HepG2 (cell line): Measurements from ENCODE around the gene LIMCH1. TPM values are rescaled to one million over a fixed set of nuclear protein-coding genes. Genes with fewer than 3 reads are reported as not detected.
A peak's percentile ranks its signal among the peaks of the same experiment; 100 is the strongest.

ENCODE experiments used
- ATAC-seq: fragments of 200-7000 bp; cut with Tn5 transposase; 3 replicates; pipeline ENCODE4 v1.9.1; 2020; ENCODE audit warnings: mild to moderate bottlenecking, moderate library complexity
- BruUV-seq: library from RNA; stranded (reverse); fragments of 400-500 nt; replicated peaks from 2 replicates; lab custom pipeline; 2021; lab: Mats Ljungman, UMichigan
- CTCF ChIA-PET: fragments of 300-600 bp; formaldehyde crosslinking; extraction: SDS; loops from one replicate; lab custom pipeline; 2021; ENCODE audit warnings: low total read pairs, inconsistent platforms, low intra/inter-chr PET ratio; lab: Yijun Ruan, JAX
- POLR2A ChIA-PET: fragments of 350-600 bp; sonication (Branson Sonifier 250); formaldehyde crosslinking; loops from one replicate; lab custom pipeline; 2020; ENCODE audit warnings: antibody characterized with exemption, inconsistent platforms; lab: Yijun Ruan, JAX
- DNase-seq: peaks from one replicate; pipeline ENCODE4 v3.0.0-alpha.2; 2015; ENCODE audit warnings: low spot score
- FAIRE-seq: peaks from 3 replicates; lab custom pipeline; 2011; peaks lifted over from hg19 to GRCh38; lab: Jason Lieb, UNC
- H2AFZ ChIP-seq: one replicate; pipeline ENCODE4 v1.6.1; 2011; ENCODE audit warnings: low read length, inconsistent platforms
- H3K27ac ChIP-seq: fragments of 300-600 bp; 3 replicates; pipeline ENCODE4 v1.8.0; 2011; ENCODE audit warnings: mixed run types, mild to moderate bottlenecking, mixed read lengths, low read length, inconsistent platforms; ENCODE audit not compliant: insufficient read depth; ENCODE audit errors: extremely low read length
- H3K27me3 ChIP-seq, 2 experiments: fragments of 200-600 bp in 1 of 2; 2 replicates in 1 of 2; 3 replicates in 1 of 2; pipeline versions ENCODE4 v1.6.0 to v1.8.0; 2011; ENCODE audit warnings: low read length in 2 of 2, mild to moderate bottlenecking in 2 of 2, moderate library complexity in 2 of 2, inconsistent platforms in 1 of 2; ENCODE audit not compliant: insufficient read depth in 2 of 2, control insufficient read depth in 1 of 2
- H3K36me3 ChIP-seq, 2 experiments: fragments of 200-600 bp in 1 of 2; replicated peaks in 1 of 2; 2 replicates in 1 of 2; 3 replicates in 1 of 2; pipeline versions ENCODE4 v1.5.1 to v1.8.0; 2011; ENCODE audit warnings: low read length in 2 of 2, inconsistent platforms in 1 of 2; ENCODE audit not compliant: insufficient read depth in 2 of 2, control insufficient read depth in 1 of 2
- H3K4me1 ChIP-seq: 2 replicates; pipeline ENCODE4 v1.5.1; 2012; ENCODE audit warnings: low read length, inconsistent platforms; ENCODE audit not compliant: insufficient read depth
- H3K4me2 ChIP-seq: 2 replicates; pipeline ENCODE4 v1.6.0; 2011; ENCODE audit warnings: low read depth, low read length, inconsistent platforms
- H3K4me3 ChIP-seq, 3 experiments: fragments of 200-600 bp in 1 of 3; sonication (generic), shearing (Covaris generic) in 1 of 3; replicated peaks in 1 of 3; 2 replicates each; pipeline ENCODE4 v1.5.1; 2011 to 2016; ENCODE audit warnings: low read length in 3 of 3, inconsistent platforms in 2 of 3, low read depth in 2 of 3, mild to moderate bottlenecking in 2 of 3, control low read depth in 1 of 3, mixed read lengths in 1 of 3; ENCODE audit not compliant: insufficient read depth in 1 of 3
- H3K79me2 ChIP-seq: one replicate; pipeline ENCODE4 v1.6.1; 2011; ENCODE audit warnings: low read length, inconsistent platforms; ENCODE audit not compliant: insufficient read depth
- H3K9ac ChIP-seq: 2 replicates; pipeline ENCODE4 v1.6.0; 2011; ENCODE audit warnings: mild to moderate bottlenecking, low read depth, low read length, inconsistent platforms; ENCODE audit not compliant: insufficient read depth
- H3K9me3 ChIP-seq: 2 replicates; pipeline ENCODE4 v1.5.1; 2012; ENCODE audit warnings: mild to moderate bottlenecking, low read length
- H4K20me1 ChIP-seq: 2 replicates; pipeline ENCODE4 v1.6.0; 2011; ENCODE audit warnings: inconsistent platforms, mild to moderate bottlenecking, low read length, moderate library complexity; ENCODE audit not compliant: insufficient read depth
- BRD4 ChIP-seq: sonication (generic); formaldehyde crosslinking; IDR thresholded peaks from 2 replicates; pipeline ENCODE4 v1.4.0; 2020; ENCODE audit warnings: missing genetic modification reagents
- HNRNPLL ChIP-seq: fragments of 200-400 bp; formaldehyde crosslinking; IDR thresholded peaks from 2 replicates; pipeline ENCODE4 v1.6.1; 2017; ENCODE audit warnings: mild to moderate bottlenecking, low read depth, low read length; ENCODE audit not compliant: poor library complexity, severe bottlenecking
- KLF11 ChIP-seq: IDR thresholded peaks from 2 replicates; pipeline ENCODE4 v1.6.1; 2016; ENCODE audit warnings: missing compliant biosample characterization
- KLF6 ChIP-seq: IDR thresholded peaks from 2 replicates; pipeline ENCODE4 v1.8.0; 2016; ENCODE audit warnings: missing biosample characterization, missing genetic modification reagents
- ZNF329 ChIP-seq: sonication (generic); formaldehyde crosslinking; IDR thresholded peaks from 2 replicates; pipeline ENCODE4 v1.9.0; 2021; ENCODE audit warnings: low read depth, mild to moderate bottlenecking, missing genetic modification reagents
- ZNF343 ChIP-seq: sonication (generic); formaldehyde crosslinking; IDR thresholded peaks from 2 replicates; pipeline ENCODE4 v1.4.0; 2020; ENCODE audit warnings: mild to moderate bottlenecking, missing genetic modification reagents
- ZNF564 ChIP-seq: sonication (generic); formaldehyde crosslinking; IDR thresholded peaks from 2 replicates; pipeline ENCODE4 v1.8.1; 2023; ENCODE audit warnings: mild to moderate bottlenecking, missing genetic modification reagents
- ZSCAN30 ChIP-seq: sonication (generic); formaldehyde crosslinking; IDR thresholded peaks from 2 replicates; pipeline ENCODE4 v1.5.0; 2020; ENCODE audit warnings: mild to moderate bottlenecking, missing genetic modification reagents
- ZSCAN9 ChIP-seq: IDR thresholded peaks from 2 replicates; pipeline ENCODE4 v1.6.1; 2016; ENCODE audit warnings: borderline replicate concordance
- WGBS: methylation state at CpG from one replicate; pipeline ENCODE4 v1.1.6; 2017; ENCODE audit warnings: low lambda C conversion rate; 5-methylcytosine and 5-hydroxymethylcytosine counted together
- in situ Hi-C: cut with HindIII; loops from 2 replicates; pipeline ENCODE4 v1.10.0; 2017; ENCODE audit warnings: low pct_unique_long_range_greater_than_20kb; ENCODE audit not compliant: extremely low pct_ligation_motif_present
- intact Hi-C: fragments of 100-400 bp; cut with micrococcal nuclease; formaldehyde crosslinking; loops from one replicate; pipeline ENCODE4 v1.10.0; 2022; ENCODE audit not compliant: unreplicated experiment
- polyA plus RNA-seq, 8 experiments: library from polyadenylated mRNA; depleted of rRNA in 3 of 8; stranded (reverse) in 7 of 8; unstranded in 1 of 8; fragments of >200 nt; fragmentation: Illumina TruSeq in 4 of 8; extraction: Trizol in 4 of 8; gene quantifications; 2 replicates each; pipeline versions ENCODE4 v1.2.1 to v1.2.3, GENCODE V29; 2011 to 2016; ENCODE audit warnings: low read depth in 4 of 8, missing spikeins in 1 of 8, mixed read lengths in 1 of 8; ENCODE audit not compliant: insufficient read depth in 1 of 8
- total RNA-seq, 5 experiments: library from RNA; depleted of rRNA; stranded (reverse); fragments of >200 nt; fragmentation: Illumina TruSeq; extraction: Trizol; gene quantifications; 2 replicates each; pipeline ENCODE4 v1.2.3, GENCODE V29; 2016; ENCODE audit warnings: low read depth in 1 of 5
- TF ChIP-seq, protein P1 (sequence below): sonication (generic); formaldehyde crosslinking; IDR thresholded peaks from 2 replicates; pipeline ENCODE4 v1.5.0; 2020; ENCODE audit warnings: missing genetic modification reagents
- TF ChIP-seq, protein P2 (sequence below): sonication (generic); formaldehyde crosslinking; IDR thresholded peaks from 2 replicates; pipeline ENCODE4 v1.8.0; 2022; ENCODE audit warnings: missing genetic modification reagents, low read depth, mild to moderate bottlenecking, borderline replicate concordance
- TF ChIP-seq, protein P3 (sequence below): sonication (generic); formaldehyde crosslinking; IDR thresholded peaks from 2 replicates; pipeline ENCODE4 v1.5.0; 2020; ENCODE audit warnings: mild to moderate bottlenecking, missing genetic modification reagents

The LIMCH1 gene
- total and polyA plus RNA-seq, 2 of the 13 experiments (the other 11 are each of a cell fraction or from before 2014, with no cell fraction given): 0.04 TPM; not detected in 1

DNA sequence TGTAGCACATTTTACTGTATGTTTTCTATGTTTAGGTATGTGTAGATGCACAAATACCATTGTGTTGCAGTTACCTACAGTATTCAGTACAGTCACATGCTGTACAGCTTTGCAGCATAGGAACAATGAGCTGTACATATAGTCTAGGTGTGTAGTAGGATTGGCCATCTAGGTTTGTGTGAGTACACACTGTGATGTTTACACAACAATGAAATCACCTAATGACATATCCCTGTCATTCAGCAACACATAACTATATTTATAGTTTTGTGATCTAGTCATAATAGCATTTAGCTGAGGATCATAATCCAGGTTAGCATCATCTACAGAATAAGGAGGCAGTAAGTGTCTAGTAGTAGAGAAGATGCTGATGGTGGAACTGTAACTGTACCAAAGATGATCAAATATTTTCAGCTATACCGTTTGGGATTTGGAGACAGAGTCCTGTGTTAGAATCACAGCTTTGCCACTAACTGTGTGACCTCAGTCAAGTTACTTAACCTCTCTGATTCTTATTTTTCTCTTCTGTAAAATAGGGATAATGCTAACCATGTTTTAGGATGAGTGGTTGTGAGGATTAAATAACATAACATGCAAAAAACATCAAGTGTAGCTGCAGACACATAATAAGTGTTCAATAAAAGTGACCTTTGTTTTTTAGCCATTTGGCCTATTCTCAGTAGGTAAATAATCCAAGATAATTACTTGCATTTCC, 73.3 kb downstream of the LIMCH1 start:
- no peak for TF ChIP-seq HNRNPLL
- TF ChIP-seq, all 625 proteins: peak for 0
- no peak for DNase-seq
- H3K4me2 ChIP-seq: no peak overlapping the region

DNA sequence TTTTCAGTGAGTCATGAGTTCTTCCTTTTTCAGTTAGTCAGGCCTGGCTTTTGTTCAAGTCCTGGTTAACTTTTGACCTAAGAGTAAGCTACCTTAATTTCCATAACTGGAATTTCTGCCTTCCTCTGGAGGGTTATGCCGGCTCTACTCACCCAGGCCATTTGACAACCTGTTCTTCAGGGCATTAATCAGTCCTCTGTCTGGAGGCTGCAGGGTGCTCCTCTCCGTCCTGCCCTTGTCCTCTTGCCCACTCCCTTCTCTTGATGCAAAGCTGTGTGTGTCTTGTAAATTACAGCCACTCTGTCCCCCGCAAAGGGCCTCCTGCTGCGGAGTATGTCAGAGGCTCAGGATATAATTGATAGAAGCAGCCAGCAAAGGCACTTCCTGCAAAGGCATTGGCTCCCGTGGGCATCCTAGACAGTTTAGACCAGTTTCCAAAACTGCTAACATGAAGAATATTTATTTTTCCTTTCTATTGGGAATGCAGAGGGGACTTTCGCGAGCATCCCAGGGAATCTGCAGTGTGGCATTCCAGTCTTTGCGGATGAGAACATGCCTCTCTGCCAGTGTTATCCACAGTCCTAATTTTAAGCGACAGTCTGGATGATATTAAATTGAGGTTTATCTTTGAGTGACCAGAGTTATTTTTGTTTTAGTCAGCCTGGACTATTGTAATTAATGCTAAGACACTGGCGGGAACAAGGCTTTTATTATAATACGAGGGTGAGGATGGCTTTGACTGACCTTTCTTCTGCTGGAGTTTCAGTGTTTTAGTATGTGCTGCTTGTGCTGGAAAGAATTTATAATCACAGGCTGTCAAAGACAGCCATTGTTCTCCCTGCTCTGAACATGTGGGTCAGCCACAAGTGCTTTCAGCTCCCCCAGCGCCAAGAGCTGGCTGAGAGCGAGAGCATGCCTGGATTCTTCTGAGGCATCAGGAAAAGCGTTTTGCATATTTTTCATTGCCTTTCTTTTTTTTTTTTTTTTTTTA, 74.2 kb downstream of the LIMCH1 start:
- POLR2A ChIA-PET: no interaction called here
- in situ Hi-C loops: no loop called here
- ATAC-seq (peak; percentile 33; the same call in 1 of the 3 replicates), FAIRE-seq (no peak), DNase-seq (no peak)
- no TSS peak for BruUV-seq
- CTCF ChIA-PET: no interaction called here
- Histone ChIP-seq H3K79me2 (no peaks in the 10 kb centered on the region), H3K27me3 (no peaks in the 10 kb centered on the region), H3K4me1 (no peaks in the 10 kb centered on the region), H4K20me1 (no peaks in the 10 kb centered on the region), H3K4me2 (no peak overlapping the region), H3K9ac (no peak overlapping the region), H2AFZ (no peak overlapping the region), H3K27ac (no peak overlapping the region), H3K9me3 (no peaks in the 10 kb centered on the region), H3K4me3 (no peak overlapping the region), H3K36me3 (no peaks in the 10 kb centered on the region)
- intact Hi-C loops: no loop called here
- 17% methylated on average over 14 of the region's 14 CpGs for WGBS
- TF ChIP-seq BRD4 (no peak), KLF11 (CRISPR knock-in tag) (no peak), ZSCAN9 (no peak), ZSCAN30 (CRISPR knock-in tag) (no peak), ZNF329 (CRISPR knock-in tag) (no peak), ZNF343 (no peak), KLF6 (CRISPR knock-in tag) (no peak), ZNF564 (no peak)
- TF ChIP-seq, protein P1, sequence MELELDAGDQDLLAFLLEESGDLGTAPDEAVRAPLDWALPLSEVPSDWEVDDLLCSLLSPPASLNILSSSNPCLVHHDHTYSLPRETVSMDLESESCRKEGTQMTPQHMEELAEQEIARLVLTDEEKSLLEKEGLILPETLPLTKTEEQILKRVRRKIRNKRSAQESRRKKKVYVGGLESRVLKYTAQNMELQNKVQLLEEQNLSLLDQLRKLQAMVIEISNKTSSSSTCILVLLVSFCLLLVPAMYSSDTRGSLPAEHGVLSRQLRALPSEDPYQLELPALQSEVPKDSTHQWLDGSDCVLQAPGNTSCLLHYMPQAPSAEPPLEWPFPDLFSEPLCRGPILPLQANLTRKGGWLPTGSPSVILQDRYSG (CRISPR knock-in tag): no peak
- TF ChIP-seq, protein P2, sequence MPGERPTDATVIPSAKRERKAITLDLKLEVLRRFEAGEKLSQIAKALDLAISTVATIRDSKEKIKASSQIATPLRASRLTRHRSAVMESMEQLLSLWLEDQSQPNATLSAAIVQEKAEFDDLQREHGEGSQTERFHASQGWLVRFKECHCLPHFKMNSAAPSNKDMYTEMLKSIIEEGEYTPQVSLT (CRISPR knock-in tag): no peak
- TF ChIP-seq, protein P3, sequence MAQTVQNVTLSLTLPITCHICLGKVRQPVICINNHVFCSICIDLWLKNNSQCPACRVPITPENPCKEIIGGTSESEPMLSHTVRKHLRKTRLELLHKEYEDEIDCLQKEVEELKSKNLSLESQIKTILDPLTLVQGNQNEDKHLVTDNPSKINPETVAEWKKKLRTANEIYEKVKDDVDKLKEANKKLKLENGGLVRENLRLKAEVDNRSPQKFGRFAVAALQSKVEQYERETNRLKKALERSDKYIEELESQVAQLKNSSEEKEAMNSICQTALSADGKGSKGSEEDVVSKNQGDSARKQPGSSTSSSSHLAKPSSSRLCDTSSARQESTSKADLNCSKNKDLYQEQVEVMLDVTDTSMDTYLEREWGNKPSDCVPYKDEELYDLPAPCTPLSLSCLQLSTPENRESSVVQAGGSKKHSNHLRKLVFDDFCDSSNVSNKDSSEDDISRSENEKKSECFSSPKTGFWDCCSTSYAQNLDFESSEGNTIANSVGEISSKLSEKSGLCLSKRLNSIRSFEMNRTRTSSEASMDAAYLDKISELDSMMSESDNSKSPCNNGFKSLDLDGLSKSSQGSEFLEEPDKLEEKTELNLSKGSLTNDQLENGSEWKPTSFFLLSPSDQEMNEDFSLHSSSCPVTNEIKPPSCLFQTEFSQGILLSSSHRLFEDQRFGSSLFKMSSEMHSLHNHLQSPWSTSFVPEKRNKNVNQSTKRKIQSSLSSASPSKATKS (CRISPR knock-in tag): no peak

More for the DNA sequence above, 73.3 kb downstream of the LIMCH1 start:
- H3K4me1 ChIP-seq: no peaks in the 10 kb centered on the region
- no peak overlapping the region for H3K9ac ChIP-seq
- BruUV-seq: no TSS peak
- 7% methylated on average over 1 of the region's 1 CpG for WGBS
- H3K36me3 ChIP-seq: no peaks in the 10 kb centered on the region
- no peak overlapping the region for H2AFZ ChIP-seq
- no peaks in the 10 kb centered on the region for H4K20me1 ChIP-seq
- intact Hi-C loops: no loop called here
- H3K27me3 ChIP-seq: no peaks in the 10 kb centered on the region
- FAIRE-seq (no peak), ATAC-seq (no peak)
- ChIA-PET CTCF (no interaction called here), POLR2A (no interaction called here)
- no peaks in the 10 kb centered on the region for H3K79me2 ChIP-seq
- no peaks in the 10 kb centered on the region for H3K9me3 ChIP-seq
- H3K4me3 ChIP-seq: no peak overlapping the region
- H3K27ac ChIP-seq: no peak overlapping the region
- in situ Hi-C loops: no loop called here
